ENCODE measurements around the gene CNTNAP2. TPM values are rescaled to one million over a fixed set of nuclear protein-coding genes. Genes with fewer than 3 reads are reported as not detected.
"Not testable (repeated sequence)": the region's sequence is repeated elsewhere in the genome, so short reads cannot be mapped to it uniquely, and the experiment has no call there.

The CNTNAP2 gene
- total RNA-seq, 1 donor from 2014 or later, result 2.2 TPM

DNA sequence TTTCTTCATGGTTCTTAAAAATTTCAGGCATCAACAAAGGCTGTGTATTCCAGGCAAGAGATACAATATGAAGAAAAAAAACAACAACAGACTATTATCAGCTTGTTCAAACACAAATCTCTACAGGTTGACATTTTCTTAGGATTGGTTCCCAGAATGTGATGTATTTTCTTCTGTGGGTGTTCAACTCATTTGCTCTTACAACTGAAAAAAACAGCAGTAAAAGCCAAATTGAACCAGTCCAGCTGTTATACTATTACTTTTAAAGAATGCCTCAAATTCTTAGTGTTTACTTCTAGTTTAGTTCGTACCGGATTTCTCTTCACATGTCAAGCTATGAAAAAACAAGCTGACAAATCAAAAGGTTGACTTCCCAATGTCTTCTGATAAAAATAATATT, 60.7 kb downstream of the CNTNAP2 start:
- intact Hi-C loops (cut with DNase I), result no loop called here
- no peak for TF ChIP-seq POLR2AphosphoS5 (IDR thresholded peaks at IDR 0.05; ENCODE audit: insufficient read depth in 1 of 2, low read depth in 1 of 2)
- TF ChIP-seq POLR2A (IDR thresholded peaks at IDR 0.05), result no peak
- no peak for TF ChIP-seq CTCF (IDR thresholded peaks at IDR 0.05)

GRCh38 chr7:146185844-146186243, 69.2 kb downstream of the CNTNAP2 start:
- intact Hi-C loops (cut with DNase I), result no loop called here
- no peak overlapping the region for H3K27ac ChIP-seq
- H3K36me3 ChIP-seq, result no peaks in the 10 kb centered on the region
- TF ChIP-seq POLR2A (IDR thresholded peaks at IDR 0.05), result no peak
- no peak for TF ChIP-seq CTCF (IDR thresholded peaks at IDR 0.05)
- no peak for TF ChIP-seq POLR2AphosphoS5 (IDR thresholded peaks at IDR 0.05; ENCODE audit: insufficient read depth in 1 of 2, low read depth in 1 of 2)
- no peaks in the 10 kb centered on the region for H3K9me3 ChIP-seq
- H3K4me3 ChIP-seq, result no peak overlapping the region
- DNase-seq (ENCODE audit: extremely low spot score in 2 of 2), result no peak
- H3K27me3 ChIP-seq, result no peaks in the 10 kb centered on the region
- H3K4me1 ChIP-seq, result no peaks in the 10 kb centered on the region

More for the DNA sequence above, 60.7 kb downstream of the CNTNAP2 start:
- H3K27ac ChIP-seq, result no peak overlapping the region
- H3K36me3 ChIP-seq, result no peaks in the 10 kb centered on the region
- H3K27me3 ChIP-seq, result no peaks in the 10 kb centered on the region
- H3K4me1 ChIP-seq, result no peaks in the 10 kb centered on the region
- no peaks in the 10 kb centered on the region for H3K9me3 ChIP-seq
- no peak overlapping the region for H3K4me3 ChIP-seq
- no peak for DNase-seq (ENCODE audit: extremely low spot score in 2 of 2)

DNA sequence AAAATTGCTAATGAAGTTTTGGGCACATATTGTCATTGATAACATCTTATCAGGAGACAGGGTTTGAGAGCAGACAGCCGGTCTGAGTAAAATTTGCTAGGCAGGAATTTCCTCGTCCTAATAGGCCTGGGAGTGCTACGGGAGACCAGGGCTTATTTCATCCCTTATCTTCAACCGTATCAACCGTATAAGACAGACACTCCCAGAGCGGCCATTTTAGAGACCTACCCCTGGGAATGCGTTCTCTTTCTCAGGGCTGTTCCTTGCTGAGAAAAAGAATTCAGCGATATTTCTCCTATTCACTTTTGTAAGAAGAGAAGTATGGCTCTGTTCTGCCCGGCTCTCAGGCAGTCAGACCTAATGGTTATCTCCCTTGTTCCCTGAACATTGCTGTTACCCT, 74.8 kb downstream of the CNTNAP2 start:
- H3K9me3 ChIP-seq; H3K4me1 ChIP-seq; intact Hi-C loops (cut with DNase I); H3K27ac ChIP-seq; DNase-seq (ENCODE audit: extremely low spot score in 2 of 2); H3K27me3 ChIP-seq; H3K4me3 ChIP-seq; H3K36me3 ChIP-seq: not testable (repeated sequence)

GRCh38 chr7:146201945-146202344, 85.3 kb downstream of the CNTNAP2 start:
- no peaks in the 10 kb centered on the region for H3K4me1 ChIP-seq

GRCh38 chr7:146206270-146206669, 89.7 kb downstream of the CNTNAP2 start:
- H3K9me3 ChIP-seq, result no peaks in the 10 kb centered on the region
- H3K27ac ChIP-seq, result no peak overlapping the region
- no peaks in the 10 kb centered on the region for H3K4me1 ChIP-seq
- no peak overlapping the region for H3K4me3 ChIP-seq
- DNase-seq (ENCODE audit: extremely low spot score in 2 of 2), result no peak
- no peaks in the 10 kb centered on the region for H3K27me3 ChIP-seq
- H3K36me3 ChIP-seq, result no peaks in the 10 kb centered on the region
- intact Hi-C loops (cut with DNase I), result no loop called here
- TF ChIP-seq CTCF (IDR thresholded peaks at IDR 0.05), result no peak
- no peak for TF ChIP-seq POLR2A (IDR thresholded peaks at IDR 0.05)
- no peak for TF ChIP-seq POLR2AphosphoS5 (IDR thresholded peaks at IDR 0.05; ENCODE audit: insufficient read depth in 1 of 2, low read depth in 1 of 2)

More at GRCh38 chr7:146201945-146202344, 85.3 kb downstream of the CNTNAP2 start:
- H3K27ac ChIP-seq, result no peak overlapping the region
- no peaks in the 10 kb centered on the region for H3K27me3 ChIP-seq
- H3K36me3 ChIP-seq, result no peaks in the 10 kb centered on the region
- no peak for TF ChIP-seq POLR2AphosphoS5 (IDR thresholded peaks at IDR 0.05; ENCODE audit: insufficient read depth in 1 of 2, low read depth in 1 of 2)
- no peak for TF ChIP-seq CTCF (IDR thresholded peaks at IDR 0.05)
- no peak for TF ChIP-seq POLR2A (IDR thresholded peaks at IDR 0.05)
- DNase-seq (ENCODE audit: extremely low spot score in 2 of 2), result no peak
- no peak overlapping the region for H3K4me3 ChIP-seq
- intact Hi-C loops (cut with DNase I), result no loop called here
- no peaks in the 10 kb centered on the region for H3K9me3 ChIP-seq

GRCh38 chr7:146208492-146208891, 91.9 kb downstream of the CNTNAP2 start:
- TF ChIP-seq POLR2AphosphoS5 (IDR thresholded peaks at IDR 0.05; ENCODE audit: insufficient read depth in 1 of 2, low read depth in 1 of 2) (no peak), POLR2A (IDR thresholded peaks at IDR 0.05) (no peak), CTCF (IDR thresholded peaks at IDR 0.05) (no peak)
- H3K27me3 ChIP-seq, result no peaks in the 10 kb centered on the region
- intact Hi-C loops (cut with DNase I), result no loop called here

More at GRCh38 chr7:146208492-146208891, 91.9 kb downstream of the CNTNAP2 start:
- Histone ChIP-seq H3K4me1 (no peaks in the 10 kb centered on the region), H3K36me3 (no peaks in the 10 kb centered on the region), H3K4me3 (no peak overlapping the region), H3K27ac (no peak overlapping the region), H3K9me3 (no peaks in the 10 kb centered on the region)
- no peak for DNase-seq (ENCODE audit: extremely low spot score in 2 of 2)
